Medulla oblongata (tissue), 1 donor: ENCODE measurements around the gene CARD11.
A peak's percentile ranks its signal among the peaks of the same experiment; 100 is the strongest.

ENCODE experiments used
- DNase-seq: peaks from one replicate; pipeline ENCODE4 v3.0.0-alpha.2; 2015; ENCODE audit errors: extremely low spot score

Gene CARD11

GRCh38 chr7:2906197-2906931 is 137.3 kb downstream of the CARD11 start:
- no peak for DNase-seq

DNA sequence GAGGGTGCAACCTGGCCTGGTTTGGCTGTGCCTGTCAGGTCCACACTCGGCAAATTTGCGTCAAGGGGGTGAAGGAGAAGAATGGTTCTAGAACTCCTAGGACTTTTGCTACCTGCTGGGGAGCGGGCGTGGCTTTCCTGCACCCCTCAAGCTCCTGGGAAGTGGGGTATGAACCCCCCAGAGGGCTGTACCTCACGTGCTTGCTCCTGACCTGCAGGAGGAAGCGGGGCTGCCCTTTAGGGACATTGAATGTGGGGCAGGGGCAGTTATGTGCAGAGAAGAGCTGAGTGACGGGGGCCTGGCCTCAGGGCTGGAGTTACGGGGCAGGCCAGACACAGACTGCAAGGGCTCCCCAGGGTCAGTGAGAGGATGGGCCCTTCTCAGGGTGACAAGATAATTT is 138.2 kb downstream of the CARD11 start:
- no peak for DNase-seq

- no peak for DNase-seq
These were observed 138.6 kb downstream of the CARD11 start for GRCh38 chr7:2905027-2905426.

- DNase-seq = no peak
These were observed 139.5 kb downstream of the CARD11 start for GRCh38 chr7:2904202-2904601.

GRCh38 chr7:2903682-2904162 is 139.9 kb downstream of the CARD11 start:
- no peak for DNase-seq

DNA sequence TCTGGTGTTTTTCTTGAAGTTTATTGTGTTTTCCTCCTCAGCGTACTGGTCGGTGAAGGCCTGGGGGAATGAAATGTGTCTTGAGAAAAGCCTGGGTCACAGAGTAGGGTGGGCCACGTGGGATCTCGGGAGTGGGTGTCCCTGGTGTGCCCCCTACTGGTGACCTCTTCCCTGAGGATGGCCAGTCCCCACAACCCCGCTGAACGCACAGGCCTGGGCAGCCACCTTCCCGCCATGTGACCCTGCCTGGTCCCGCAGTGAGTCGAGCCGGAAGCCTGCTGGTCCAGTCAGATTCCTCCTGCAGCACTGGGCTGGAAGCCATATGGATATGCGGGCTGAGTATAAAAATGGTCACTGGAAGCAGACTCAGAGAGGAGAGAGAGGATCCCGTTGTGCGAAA is 146.6 kb downstream of the CARD11 start:
- no peak for DNase-seq

DNA sequence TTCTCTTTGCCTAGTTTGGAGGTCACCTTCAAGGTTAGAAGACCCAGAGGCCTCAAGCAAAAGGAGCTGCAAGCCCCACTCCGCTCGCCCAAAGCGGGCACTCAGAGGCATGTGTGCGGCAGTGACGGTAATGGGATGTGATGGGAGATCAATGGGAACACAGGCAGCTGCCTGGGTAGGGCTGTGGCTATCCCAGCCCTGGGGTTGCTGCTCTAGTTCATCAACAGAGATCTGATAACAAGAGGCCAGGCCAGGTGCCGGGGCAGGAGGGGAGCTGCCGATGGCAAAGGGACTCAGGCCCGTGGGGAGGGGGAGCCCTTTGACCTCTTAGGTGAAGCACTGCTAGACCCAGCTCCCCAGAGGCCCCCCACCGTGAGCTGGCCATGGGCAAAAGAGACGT is 147.5 kb downstream of the CARD11 start:
- DNase-seq = no peak

GRCh38 chr7:2894118-2894940 is 149.3 kb downstream of the CARD11 start:
- no peak for DNase-seq

GRCh38 chr7:2893411-2893861 is 150.2 kb downstream of the CARD11 start:
- no peak for DNase-seq

DNA sequence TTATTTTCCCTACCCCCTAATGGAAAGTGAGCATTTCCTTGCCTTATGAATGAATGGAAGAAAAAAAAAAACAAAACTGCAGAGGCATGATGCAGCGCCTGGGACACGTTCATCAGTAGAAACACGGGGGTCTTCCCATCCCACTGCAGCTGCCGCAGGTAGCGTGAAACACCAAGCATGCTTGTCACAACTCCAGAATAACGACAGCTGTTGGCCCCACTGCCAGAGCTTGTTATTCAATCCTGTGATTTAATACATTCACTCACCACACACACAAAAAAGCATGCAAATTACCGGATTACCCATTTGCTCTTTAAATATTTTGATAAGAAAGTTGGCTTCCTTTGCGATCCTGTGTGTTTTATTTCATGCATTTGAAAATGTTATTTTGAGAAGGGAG is 151.1 kb downstream of the CARD11 start:
- no peak for DNase-seq

- peak; percentile 21 for DNase-seq
These were observed 155.9 kb downstream of the CARD11 start for GRCh38 chr7:2887816-2888215.

GRCh38 chr7:2886900-2887299 is 156.8 kb downstream of the CARD11 start:
- peak; percentile 76 for DNase-seq

- DNase-seq = no peak
These were observed 157.3 kb downstream of the CARD11 start for GRCh38 chr7:2886391-2886790.

- DNase-seq = no peak
These were observed 159.5 kb downstream of the CARD11 start for GRCh38 chr7:2884161-2884560.

- no peak for DNase-seq
These were observed 160.6 kb downstream of the CARD11 start for GRCh38 chr7:2883101-2883500.

- no peak for DNase-seq
These were observed 161.6 kb downstream of the CARD11 start for GRCh38 chr7:2882111-2882510.

DNA sequence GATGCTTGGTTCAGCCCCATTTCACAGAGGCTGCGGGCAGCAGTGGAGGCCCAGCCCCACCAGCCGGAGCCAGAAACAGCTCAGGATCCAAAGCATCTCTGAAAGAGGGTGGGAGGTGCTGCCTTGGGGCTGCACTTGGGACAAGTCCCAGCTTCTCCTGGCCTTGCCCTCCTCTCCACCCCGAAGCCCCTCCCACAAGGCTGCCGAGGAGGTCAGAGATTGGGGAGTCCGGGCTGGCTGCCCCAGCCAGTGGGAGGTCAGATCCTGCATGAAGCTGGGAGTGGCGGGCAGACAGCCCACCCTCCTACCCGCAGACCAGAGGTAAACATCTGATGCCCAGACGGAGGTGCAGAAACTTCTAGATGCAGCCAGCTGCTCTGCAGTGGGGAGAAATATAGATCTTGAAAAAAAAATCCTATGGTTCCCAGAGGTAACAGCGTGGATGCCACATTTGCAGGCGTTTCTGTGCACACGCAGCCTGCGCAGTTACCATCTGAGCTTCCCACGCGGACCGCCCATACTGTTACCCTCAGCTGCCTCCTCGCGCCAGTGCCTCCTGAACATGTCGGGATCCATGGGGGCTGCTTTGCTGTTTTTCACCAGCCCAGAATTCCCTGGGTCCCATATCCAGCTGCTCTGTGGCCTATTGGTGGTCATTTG is 162.7 kb downstream of the CARD11 start:
- DNase-seq = no peak

DNA sequence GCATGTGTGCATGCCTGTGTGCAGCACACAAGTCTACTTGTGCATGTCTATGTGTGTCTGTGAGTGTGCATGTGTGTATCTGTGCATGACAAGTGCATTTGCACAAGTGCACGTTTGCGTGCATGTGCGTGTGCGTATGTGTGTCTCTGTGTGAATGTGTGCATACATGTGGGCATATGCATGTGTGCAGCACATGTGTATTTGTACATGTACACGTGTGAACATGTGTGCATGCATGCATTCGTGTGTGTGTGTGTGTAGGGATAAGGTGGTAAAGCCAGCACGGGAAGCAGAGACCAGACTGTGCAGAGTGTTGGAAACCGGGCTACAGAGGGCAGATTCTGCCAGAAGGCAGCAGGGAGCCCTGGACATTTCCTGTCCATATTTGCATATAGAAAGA is 163.6 kb downstream of the CARD11 start:
- no peak for DNase-seq

DNA sequence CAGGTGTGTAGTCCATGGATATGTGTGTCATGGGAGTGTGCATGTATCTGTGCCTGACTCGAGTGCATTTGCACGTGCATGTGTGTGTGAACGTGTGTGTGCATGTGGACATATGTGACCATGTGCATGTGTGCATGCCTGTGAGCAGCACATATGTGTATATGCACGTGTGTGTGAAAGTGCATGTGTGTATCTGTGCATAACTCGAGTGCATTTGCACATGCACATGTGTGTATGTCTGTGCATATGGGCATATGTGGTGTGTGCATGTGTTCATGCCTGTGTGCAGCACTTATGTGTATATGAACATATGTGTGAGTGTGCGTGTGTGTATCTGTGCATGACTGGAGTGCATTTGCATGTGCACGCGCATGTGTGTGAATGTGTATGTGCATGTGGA is 164.3 kb downstream of the CARD11 start:
- DNase-seq = no peak

DNA sequence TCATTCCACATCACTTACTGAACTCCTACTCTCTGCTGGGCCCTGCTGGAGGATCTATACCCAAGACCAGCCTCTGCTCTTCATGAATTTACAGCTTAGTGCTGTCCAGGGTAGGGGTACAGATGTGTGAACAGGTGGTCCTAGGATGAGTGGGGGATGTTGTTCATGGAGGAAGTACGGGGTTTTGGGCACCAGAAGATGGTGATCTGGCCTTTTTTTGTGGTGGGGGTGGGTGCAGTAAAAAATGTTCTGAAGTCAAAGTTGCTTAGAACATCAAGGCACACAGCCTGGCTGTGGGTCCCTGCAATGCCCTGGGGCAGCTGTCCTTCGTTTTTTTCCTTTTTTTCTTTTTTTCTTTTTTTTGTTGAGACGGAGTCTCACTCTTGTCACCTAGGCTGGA is 165.4 kb downstream of the CARD11 start:
- no peak for DNase-seq

GRCh38 chr7:2876031-2876731 is 167.5 kb downstream of the CARD11 start:
- no peak for DNase-seq
